HG02678 (cell line): ENCODE data around the gene FCRLB.
"Not testable (repeated sequence)": the region's sequence is repeated elsewhere in the genome, so short reads cannot be mapped to it uniquely, and the experiment has no call there.

Experiments
- ATAC-seq: cut with Tn5 transposase; IDR thresholded peaks from one replicate; pipeline ENCODE4 v1.9.1; 2021; ENCODE audit warnings: mild to moderate bottlenecking, moderate library complexity; ENCODE audit not compliant: unreplicated experiment

The FCRLB gene

DNA sequence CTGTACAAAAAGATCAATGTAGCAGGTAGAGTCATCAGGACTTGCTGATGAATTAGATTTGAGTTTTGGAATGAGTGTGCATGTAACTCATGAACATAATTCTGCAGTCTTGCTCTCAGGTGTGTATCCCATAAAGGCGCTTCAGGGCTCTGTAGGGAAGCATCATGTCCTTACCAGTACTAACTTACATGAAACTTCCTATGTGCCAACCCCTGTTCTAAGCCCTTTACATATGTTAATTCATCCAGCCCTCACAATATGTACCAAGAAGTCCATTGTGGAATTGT, 2.1 kb upstream of the FCRLB start:
- peak; percentile 38 for ATAC-seq

DNA sequence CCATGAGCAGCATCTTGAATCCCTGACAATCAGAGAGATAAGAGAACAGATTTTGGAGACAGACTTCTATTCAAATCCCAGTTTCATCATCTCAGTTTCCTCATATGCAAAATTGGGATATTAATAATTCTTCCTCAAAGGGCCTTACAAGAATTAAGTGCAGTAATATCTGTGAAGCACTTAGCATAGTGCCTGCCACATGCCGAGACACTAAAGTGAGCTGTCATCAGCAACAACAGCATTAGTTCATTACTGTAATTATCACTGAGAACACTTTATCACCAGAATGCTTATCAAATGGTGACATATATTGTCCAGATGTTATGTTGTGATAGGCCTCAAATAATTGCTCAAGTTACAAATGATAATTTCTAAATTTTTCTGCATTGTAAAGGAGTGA, 922 bp upstream of the FCRLB start:
- ATAC-seq = no peak

DNA sequence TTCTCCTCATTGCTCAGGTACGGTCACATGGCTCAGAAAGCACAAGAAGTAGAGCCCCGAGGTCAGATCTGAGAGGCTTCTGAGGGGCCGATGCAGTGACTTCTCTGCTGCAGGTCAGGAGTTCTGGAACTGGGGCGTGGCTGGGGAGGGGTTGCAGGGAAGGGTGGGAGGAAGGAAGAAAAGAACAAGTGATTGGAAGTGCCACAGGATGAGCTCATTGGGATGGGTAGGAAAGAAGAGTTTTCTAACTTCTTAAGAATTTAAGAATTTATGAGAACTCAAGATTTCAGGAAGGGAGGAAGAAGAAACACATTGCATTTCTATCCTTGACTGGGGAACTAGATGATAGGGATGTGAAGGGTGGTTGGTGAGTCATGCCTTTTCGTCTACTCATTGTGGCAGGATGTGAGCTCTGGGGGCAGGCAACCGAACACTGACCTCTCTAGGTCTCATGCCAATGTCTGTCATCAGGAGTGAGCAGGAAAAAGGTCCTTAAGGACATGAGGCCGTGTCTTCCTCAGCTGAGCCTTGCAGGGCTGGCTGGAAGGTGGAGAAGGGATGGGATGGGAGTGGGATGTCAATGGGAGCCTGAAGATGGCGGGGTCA, 497 bp downstream of the FCRLB start:
- no peak for ATAC-seq

DNA sequence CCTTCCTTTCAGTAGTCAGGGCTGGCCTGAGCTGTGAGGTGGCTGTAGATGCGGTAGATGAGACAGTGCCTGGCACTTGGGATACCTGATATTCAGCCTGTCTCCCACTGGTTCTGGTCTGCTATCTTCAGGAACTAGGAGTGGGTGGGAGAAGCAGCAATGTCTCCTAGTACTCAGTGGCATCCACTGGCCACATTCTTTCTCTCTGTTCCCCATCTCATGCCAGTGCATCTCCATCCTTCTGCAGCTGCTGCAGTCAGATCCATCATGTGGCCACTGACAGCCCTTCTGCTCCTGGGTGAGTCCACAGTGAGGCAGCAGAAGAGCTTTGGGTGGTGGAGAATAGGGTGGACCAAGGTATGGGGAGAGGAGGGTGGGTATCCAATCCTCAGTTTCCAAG, 1.1 kb downstream of the FCRLB start:
- no peak for ATAC-seq

DNA sequence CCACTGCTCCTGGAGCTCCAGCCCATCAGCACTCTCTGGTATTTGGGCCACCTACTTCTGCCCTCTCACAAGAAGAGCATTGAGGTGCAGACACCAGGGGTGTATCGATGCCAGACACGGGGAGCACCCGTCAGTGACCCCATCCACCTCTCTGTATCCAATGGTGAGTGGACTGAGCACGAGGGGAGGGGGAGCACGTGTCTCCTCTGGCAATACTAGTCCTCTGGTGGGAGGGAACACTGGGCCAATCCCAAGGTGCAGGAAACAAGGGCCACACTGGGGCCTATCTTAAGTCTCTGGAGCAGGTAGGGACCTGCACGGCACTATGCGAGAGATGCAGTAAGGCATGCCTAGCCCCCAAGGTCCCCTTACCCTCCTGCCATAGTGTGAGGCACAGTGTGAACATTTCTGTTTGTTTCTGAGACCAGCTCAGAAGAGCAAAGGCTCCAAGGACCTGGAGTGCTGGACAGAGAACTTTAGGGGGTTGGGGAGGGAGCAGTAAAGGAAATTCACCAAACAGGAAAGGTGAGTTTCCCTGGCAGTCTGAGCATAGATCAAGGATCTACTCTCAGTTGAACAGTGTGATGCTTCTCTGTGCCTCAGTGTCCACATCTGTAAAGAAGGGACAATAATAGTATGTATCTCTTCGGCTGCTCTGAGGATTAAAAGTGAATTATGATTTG, 2.3 kb downstream of the FCRLB start:
- ATAC-seq = no peak

DNA sequence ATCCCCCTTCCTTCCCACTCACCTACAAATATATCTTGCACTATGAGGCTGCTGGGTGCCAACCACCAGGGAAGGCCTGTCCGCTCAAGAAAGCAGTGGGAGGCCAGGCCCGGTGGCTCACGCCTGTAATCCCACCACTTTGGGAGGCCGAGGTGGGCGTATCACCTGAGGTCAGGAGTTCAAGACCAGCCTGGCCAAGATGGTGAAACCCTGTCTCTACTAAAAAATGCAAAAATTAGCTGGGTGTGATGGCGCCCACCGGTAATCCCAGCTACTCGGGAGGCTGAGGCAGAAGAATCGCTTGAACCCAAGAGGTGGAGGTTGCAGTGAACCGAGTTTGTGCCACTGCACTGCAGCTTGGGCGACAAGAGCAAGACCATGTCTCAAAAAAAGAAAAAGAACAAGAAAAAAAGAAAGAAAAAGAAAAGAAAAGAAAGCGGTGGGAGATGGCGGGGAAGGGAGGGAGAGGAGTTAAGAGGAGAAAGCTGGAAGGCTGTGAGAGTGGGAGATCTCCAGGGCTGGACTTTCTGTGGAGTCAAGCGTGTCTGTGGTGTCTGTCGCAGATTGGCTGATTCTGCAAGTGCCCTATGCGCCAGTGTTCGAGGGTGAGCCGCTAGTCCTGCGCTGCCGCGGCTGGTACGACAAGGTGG, 4.0 kb downstream of the FCRLB start:
- ATAC-seq = not testable (repeated sequence)

DNA sequence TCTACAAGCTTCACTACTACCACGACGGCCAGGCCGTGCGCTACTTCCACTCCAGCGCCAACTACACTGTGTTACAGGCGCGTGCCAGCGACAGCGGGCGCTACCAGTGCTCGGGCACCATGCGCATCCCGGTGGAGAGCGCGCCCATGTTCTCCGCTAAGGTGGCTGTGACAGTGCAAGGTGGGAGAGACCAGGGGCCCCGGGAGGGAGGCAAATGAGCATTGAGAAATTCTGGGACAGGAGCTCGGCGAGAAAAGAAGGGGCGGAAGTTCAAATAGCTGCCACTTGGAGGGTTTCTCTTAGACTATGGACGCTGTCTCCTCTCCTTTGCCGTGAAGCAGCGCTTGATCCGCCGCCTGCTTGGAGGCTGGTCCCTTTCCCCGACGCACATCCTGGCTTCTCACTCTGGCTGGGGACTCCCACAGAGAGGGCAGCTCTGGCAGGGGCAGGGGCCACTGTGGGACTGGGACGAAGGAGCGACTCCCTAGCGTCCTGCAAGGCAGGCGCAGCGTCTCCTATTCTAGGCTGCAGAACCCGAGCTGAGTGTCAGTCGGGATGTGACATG, 4.6 kb downstream of the FCRLB start:
- ATAC-seq = peak; percentile 22

DNA sequence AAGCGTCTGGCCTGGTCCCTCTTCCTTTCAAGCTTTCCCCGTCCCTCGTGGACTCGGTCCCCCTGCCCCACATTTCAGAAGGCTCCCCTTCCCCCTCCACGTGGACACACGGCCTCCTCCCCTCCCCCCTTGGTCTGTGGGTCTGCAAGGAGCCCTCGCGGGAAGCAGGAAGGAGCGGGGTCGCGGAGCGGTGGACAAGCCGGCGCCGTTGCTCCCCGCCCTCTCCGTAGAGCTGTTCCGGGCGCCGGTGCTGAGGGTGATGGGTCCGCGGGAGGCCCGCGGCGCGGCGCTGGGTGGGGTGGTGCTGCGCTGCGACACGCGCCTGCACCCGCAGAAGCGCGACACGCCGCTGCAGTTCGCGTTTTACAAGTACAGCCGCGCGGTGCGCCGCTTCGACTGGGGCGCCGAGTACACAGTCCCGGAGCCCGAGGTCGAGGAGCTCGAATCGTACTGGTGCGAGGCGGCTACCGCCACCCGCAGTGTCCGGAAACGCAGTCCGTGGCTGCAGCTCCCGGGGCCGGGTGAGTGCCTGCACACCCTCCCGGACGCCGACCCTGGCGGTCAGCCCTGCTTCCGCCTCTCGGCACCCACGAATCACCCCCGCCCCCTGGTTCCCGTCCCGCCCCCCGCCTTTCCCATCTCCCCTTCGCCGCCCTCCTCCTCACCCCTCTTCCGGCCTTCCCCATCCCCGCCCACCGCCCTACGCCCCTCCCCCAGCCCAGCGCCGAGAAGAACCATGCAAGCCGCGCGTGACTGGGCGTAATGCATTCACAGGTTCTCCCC, 5.3 kb downstream of the FCRLB start:
- peak; percentile 57 for ATAC-seq

DNA sequence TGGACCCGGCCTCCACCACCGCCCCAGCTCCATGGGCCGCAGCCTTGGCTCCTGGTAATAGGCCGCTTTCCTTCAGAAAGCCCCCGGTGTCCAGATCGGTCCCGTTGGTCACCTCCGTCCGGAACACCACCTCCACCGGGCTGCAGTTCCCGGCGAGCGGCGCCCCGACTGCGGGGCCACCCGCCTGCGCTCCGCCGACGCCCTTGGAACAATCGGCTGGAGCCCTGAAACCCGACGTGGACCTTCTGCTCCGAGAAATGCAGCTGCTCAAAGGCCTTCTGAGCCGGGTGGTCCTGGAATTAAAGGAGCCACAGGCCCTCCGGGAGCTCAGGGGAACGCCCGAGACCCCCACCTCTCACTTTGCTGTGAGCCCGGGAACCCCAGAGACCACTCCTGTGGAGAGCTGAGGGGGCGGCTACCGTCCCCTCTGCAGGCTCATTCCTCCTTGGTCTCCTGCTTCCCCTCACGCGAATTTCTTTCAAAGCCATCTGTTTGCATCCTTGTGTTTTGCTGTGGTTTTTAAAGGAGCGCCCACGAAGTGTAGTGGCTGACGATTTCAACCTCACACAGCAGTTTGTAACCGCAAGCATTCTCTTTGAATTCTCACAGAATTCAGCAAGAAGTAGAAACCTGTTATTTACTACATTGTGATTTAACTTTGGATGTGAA, 6.0 kb downstream of the FCRLB start:
- peak; percentile 15 for ATAC-seq

DNA sequence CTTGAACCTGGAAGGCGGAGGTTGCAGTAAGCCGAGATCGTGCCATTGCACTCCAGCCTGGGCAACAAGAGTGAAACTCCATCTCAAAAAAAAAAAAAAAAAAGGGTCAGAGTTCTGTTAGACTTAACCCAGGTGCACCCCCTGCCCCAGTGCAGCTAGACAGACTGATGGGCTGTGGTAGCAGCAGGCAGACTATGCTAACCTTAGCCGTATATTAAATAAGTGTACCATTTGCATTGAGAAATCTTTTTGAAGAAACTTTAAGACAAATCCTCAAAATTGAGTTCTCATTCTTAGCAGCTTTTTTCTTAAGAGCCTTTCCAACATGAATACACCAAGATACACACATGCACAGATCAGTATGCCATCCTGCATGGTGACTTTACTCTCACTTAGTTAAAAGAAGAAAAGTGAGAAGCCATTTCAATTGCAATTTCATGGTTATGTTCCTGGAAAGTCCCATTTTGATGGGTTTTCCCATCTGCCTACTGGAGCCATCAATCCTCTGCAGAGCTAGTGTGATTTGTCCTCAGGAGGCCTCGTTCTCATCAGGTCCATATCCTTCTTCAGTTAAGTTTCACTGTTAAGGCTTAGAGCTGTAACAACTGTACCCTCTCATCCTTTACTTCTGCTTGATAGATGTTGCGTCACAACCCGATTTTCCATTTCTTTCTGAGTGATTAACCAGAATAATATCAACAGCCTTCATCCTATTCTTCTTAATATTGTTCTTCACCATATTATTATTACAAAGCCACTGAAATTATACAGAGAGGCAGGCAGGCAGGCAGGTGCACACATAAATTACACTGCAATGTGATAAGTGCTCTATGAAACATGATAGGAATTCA, 7.3 kb downstream of the FCRLB start:
- ATAC-seq = no peak

DNA sequence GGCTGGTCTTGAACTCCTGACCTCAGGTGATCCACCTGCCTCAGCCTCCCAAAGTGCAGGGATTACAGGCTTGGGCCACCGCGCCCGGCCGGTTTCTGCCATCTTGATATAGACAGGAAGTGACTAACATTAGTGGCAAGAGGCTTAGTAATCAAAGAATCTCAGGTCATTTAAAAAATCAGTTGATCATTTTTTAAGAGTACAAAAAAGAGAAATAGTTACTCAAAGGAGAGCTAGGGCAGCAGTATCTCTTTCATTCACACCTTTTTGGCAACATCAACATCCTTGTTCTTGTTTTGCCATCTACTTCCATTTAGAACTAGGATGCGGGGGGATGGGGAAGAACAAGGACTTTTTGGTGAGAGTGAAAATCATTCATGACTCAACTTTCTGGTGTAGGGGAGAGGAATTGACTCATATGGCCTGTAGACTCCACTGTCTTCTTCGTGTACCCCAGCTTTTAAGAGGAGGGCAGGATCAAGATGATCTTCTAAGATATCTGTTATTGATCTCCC, 8.8 kb downstream of the FCRLB start:
- ATAC-seq = no peak

DNA sequence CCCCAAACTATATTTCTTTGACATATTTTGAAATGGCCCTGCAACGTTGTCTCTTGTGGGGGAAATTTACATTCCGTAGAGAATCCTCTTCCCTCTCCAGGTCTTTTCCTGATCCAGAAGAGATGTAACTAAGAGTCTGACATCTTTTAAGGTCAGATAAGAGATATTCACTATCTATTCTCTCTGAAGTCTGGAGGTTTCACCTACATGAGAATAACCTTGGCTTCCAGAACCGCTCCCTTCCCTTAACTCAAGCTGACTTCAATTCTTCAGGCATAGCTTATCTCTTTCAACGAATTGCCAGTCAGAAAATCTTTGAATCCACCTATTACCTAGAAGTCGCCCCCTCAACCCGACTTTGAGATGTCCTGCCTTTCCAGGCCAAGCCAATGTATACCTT, 9.9 kb downstream of the FCRLB start:
- no peak for ATAC-seq

DNA sequence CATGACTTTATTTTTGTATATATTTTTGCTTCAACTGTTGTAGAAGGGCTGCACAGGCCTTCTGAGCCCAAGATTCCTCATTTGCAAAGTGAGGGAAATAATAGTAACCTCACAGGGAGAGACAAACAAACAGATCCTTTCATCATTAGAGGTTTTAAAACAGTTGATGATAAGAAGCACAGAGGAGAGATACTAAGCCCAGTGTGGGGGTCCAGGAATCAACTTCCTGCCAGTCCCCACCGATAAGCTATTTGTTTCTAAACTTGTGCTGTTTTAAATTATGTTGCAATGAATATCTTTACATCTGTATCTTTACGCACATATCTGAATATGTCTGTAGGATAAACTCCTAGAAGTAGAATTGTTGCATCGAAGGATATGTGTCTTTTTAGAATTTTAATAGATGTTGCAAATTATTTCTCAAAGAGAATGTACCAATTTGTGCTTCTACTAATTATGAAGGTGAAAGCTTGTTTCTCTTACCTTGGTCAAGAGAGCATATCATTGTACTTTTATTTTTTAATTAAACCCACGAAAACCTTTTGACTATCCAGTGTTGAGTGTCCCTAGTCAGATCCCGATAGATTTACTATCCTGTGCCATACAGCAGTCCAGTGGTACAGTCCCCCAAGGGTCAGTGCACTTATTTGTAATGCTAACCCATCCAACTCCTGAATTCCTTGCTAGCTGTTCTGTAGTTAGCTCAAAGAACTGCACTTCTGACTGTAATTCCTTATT, 10.8 kb downstream of the FCRLB start:
- no peak for ATAC-seq

DNA sequence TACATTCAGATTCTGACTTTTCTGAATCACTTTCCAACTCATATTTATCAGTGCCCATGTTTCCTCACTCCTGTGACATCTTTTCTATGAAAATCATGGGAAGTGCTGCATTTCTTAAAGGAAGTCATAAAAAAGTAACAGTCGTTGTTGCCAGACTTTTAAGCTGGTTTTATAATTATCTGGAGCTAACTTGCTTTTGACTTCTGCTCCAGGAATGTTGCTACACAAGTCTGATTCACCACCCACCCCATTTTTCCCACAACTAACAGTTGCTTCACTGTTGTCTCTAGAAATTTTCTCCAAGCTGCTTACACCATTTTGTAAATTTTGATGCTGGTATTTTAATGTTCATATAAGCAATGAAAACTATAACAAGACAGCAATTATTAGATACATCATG, 12.2 kb downstream of the FCRLB start:
- no peak for ATAC-seq

DNA sequence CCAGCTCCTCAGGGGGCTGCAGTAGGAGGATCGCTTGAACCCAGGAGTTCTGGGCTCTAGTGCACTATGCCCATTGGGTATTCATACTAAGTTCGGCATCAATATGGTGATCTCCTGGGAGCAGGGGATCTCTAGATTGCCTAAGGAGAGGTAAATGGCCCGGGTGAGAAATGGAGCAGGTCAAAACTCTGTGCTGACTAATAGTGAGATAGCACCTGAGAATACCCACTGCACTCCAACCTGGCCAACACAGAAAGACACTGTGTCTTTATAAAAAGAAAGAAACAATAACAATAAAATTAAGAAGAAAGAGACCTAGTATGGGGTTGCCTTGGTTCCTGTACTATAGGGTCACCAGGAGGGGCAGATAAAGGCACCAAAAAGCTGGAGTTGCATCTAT, 14.5 kb downstream of the FCRLB start:
- ATAC-seq = no peak

DNA sequence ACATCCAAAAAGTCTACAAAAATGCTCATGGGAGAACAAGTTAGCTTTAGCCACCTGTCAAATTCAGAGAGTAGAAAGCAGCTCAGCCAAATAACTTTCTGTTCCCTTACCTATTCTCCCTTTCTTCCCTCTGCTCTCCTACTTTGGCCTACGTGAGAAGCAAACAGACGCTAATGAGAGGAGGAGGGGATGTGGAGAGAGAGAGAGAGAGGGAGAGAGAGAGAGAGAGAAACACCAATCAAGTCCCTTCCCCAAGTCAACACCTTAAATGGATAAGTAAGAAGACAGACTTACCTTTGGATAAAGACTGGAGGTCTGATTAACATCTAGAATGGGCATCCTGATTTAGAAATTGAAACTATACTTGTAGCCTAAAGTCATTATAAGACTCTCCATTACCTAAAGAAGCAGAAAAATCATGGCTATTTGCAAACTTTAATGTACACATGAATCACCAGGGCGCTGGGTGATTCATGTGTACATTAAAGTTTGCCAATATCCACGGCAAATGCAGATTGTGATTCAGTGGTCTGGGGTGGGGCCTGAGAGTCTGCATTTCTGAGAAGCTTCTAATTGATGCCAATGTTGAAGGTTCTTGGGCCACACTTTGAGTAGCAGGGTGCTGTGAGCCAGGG, 15.1 kb downstream of the FCRLB start:
- ATAC-seq = no peak

DNA sequence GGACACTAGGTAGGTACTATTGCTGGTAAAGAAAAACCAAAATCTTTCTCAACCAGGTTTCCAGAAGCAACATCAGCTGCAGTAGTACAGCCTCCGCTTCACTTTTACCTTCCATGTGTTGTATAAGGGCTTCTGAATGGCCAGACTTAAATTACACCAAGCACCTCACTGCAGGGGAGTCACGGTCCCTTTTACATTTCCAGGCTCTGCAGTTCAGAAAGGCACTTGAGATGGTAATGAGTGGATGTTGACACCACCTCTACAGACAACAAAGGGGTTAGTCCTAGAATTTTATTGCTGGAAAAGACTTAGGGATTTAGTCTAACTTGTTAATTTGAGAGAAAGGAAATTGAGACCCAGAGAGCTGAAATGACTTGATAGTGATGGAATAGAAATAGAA, 16.3 kb downstream of the FCRLB start:
- ATAC-seq = no peak

DNA sequence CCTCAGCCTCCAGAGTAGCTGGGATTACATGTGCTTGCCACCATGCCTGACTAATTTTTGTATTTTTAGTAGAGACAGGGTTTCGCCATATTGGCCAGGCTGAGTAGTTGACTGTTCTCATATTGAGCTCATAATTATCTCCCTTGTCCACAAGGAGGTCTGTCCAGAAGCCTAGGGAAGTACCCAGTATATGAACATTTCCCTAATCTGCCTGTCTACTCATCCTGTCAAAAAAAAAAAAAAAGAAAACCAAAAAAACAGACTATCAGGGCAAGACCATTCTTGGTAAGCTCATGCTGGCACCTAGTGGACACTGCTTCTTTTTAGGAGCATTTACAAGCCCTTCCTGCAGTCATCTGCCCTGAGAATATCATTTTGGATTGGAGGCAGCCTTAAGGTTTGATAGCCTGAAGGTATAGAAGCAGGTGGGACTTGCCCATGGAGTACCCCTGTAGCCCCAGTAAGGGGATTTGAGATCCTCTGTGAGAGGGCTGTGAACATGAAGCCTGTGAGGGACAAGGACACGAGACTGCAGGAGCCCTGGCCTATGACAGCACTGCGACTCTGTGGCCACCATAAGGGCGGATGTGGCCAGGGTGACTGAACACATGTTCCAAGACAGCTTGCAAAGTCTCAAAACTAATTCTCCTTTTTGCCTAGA, 17.4 kb downstream of the FCRLB start:
- peak; percentile 79 for ATAC-seq
